HG02870 (cell line): ENCODE measurements around the gene GDI2.
"Not testable (repeated sequence)": the region's sequence is repeated elsewhere in the genome, so short reads cannot be mapped to it uniquely, and the experiment has no call there.

Experiments used
- ATAC-seq: cut with Tn5 transposase; IDR thresholded peaks from one replicate; pipeline ENCODE4 v1.9.1; 2021; ENCODE audit warnings: mild to moderate bottlenecking, moderate library complexity; ENCODE audit not compliant: unreplicated experiment

Gene GDI2

GRCh38 chr10:5828725-5829124 lies 15.5 kb upstream of the GDI2 start:
- no peak for ATAC-seq

GRCh38 chr10:5827841-5828240 lies 14.6 kb upstream of the GDI2 start:
- ATAC-seq: no peak

DNA sequence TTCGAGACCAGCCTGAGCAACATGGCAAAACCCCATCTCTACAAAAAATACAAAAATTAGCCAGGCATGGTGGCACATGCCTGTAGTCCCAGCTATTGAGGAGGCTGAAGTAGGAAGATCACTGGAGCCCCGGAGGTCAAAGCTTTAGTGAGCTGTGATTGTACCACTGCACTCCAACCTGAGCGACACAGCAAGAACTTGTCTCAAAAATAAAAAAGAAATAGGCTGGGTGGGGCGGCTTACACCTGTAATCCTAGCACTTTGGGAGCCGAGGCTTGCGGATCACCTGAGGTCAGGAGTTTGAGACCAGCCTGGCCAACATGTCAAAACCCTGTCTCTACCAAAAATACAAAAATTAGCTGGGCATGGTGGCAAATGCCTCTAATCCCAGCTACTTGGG lies 13.3 kb upstream of the GDI2 start:
- ATAC-seq: not testable (repeated sequence)

GRCh38 chr10:5818894-5819293 lies 5.7 kb upstream of the GDI2 start:
- peak; percentile 37 for ATAC-seq

GRCh38 chr10:5818048-5818331 lies 4.8 kb upstream of the GDI2 start:
- ATAC-seq: no peak

DNA sequence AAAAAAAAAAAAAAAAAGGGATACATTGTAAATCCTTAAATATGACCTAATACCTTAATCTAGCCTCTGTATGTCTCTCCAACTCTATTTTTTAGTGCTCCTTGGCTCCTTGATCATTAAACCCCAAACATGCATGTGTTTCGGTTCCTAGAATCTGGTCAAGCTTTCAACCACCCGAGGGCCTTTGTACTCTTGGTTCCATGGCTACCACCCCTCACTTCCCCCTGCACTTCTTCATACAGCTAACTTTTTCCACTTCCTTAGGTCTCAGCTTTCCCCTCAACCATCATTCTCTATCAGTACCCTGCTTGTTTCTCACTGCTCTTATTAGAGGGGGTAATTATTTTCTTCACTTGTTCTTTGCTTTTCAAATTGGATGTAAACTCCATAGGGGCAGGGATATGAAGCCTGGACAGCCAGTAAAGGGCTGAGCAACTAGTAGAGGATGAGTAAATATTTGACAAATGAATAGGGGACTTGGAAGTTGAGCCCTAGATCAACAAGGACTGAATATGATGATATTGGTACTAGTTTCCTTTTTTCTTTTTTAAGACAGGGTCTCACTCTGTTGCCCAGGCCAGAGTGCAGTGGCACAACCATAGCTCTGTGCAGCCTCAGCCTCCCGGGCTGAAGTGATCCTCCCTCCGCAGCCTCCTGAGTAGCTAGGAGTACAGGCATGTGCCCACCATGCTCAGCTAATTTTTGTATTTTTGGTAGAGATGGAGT lies 4.3 kb upstream of the GDI2 start:
- no peak for ATAC-seq

DNA sequence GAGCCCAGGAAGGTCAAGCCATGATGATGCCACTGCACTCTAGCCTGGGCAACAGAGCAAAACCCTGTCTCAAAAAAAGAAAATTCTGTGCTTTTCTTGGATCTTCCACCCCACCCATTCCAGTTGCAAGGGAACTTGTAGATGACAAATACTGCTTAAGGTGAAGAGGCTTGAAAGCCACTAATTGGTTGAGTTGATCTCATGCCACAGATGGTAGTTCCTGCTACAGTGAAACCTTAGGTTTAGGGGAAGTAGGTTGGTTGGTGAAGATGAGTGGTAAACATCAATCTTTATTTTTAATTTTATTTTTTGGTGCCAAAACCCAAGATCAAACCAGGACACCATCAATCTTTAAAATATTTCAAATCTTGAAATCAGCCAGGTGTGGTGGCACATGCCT lies 2.9 kb upstream of the GDI2 start:
- ATAC-seq: no peak

DNA sequence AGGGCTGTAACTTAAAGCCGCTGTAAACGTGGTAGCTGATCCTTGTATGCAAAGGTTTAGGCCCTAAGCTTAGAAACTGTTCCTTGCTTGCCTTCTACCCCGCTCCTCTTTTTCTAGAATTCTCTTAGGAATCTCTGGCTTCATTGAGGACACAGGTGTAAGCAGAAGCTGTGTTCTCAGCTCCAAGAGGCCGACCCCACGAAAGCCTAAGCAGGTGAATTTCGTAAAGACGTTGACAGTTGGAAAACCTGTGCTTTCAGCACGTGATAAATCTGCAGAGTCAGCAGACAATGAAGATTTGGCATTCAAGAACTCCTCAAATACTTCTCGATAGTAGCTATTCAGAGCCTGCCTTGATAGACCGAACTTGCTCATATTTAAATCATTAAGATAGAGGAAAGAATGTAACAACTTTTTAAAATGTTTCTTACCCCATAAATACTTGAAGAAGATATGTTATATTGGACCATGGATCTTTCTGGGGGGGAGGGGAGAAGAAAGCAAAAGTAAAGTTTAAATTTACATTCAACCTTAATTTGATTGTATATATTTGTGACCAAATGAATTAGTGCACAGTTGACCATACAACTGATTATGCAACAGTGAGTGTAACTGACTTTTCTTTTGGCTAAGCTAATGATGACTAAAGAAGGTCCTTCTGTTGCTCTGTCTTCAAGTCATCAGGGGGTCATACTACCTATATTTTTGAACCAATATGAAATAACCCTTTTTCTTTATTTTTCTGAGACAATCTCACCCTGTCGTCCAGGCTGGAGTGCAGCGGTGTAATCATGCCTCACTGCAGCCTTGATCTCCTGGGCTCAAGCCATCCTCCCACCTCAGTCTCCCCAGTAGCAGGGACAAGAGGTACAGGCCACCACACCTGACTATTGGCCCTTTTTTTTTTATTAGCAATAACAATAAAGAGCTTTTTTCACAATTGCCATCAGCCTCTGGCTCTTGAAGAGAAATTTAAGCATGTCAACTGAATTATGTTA lies 1.2 kb upstream of the GDI2 start:
- ATAC-seq: no peak

DNA sequence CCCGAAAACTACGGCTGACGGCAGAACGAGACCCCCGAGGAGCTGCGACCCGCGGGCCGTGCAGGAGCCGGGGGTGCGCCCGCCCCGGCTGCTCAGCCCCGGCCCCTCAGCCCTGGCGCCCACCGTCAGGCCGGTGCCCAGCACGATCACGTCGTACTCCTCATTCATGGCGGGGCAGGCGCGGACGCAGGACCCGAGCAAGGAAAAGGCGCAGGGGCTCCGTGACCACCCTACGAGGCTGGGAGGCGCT lies 218 bp downstream of the GDI2 start:
- ATAC-seq: peak; percentile 18

DNA sequence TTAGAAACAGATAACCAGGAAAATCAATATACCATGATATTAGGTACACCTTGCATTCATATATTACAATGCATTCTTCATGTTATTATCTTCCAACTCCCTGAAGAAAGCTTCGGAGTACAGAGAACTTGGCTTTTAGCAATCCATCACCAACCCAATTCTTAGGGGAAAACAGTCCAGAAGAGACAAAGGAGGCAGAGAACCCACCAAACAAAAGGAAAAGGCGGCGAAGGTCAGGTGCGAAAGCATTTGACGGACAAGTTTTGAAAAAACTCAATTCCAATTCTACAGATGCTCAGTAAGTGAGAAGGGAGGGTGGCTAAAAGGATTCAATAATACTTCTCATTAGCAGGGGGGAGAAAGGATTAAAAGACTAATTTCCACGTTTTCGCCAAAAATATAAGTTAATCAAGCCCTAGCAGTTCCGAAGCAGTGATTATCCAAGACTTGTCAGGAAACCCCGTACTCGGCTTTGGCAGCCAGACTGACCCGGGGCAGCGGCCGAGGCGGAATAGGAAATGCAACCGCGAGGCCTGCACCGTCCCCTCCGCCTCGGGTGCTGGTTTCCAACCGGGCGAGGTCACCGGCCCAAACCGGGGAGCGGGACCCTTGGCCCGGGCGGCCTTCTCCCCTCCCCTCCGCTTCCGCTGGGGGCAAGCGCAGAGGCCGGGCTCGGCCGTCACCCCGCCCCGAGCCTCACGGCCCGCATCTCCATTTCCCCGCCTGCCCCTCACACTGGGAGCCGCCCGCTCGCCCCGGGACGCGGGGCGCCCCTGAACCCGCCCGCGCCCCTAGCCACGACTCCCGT lies 747 bp downstream of the GDI2 start:
- peak; percentile 24 for ATAC-seq

DNA sequence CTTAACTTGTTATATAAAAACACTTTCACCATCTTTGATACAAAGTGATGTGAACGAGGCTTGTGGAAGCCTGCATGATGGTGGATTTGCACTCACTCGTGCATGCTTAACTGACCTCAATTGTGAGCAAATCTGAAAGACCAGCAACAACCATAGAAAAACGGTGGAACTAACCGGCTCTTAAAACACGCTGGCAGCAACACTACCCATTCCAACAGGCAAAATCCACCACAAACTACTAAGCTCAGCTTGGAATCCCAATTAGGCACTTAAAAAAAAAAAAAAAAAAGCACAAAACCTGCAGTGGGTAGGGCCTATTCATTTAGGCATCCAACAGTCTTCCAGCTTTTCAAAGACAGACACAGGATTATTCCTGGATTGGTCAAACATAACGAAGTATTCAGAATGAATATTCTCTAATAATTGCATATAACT lies 1.8 kb downstream of the GDI2 start:
- ATAC-seq: no peak

GRCh38 chr10:5810225-5810624 lies 3.0 kb downstream of the GDI2 start:
- no peak for ATAC-seq

DNA sequence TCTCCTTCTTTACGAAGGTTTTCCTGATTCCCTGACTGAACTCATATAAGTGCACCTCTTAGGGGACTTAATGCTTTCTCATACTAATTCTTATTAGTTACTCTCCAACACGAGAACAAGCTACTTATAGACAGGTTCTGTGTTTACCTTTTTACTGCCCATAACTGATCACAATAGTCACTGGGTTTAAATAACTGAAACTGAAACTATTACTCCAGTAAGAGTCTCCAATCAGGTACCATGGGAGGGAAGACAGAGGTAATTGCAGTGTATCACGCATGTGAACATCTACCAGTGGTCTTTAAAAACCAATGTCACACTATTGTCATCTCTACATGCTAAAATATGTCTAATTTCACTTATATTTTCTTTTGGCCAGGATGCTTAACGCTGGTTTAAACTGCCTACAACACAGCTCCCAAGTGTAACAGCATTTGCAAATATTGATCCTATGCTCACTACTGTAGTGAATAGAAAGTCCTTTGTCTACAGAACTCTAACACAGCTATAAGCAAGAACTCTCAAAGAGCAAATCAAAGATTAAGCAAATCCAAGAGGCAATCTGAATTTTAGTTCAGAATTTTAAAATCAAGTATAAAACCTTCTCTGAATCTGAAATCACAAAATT lies 3.6 kb downstream of the GDI2 start:
- no peak for ATAC-seq

- not testable (repeated sequence) for ATAC-seq
These were observed 4.3 kb downstream of the GDI2 start for GRCh38 chr10:5808783-5809392.

DNA sequence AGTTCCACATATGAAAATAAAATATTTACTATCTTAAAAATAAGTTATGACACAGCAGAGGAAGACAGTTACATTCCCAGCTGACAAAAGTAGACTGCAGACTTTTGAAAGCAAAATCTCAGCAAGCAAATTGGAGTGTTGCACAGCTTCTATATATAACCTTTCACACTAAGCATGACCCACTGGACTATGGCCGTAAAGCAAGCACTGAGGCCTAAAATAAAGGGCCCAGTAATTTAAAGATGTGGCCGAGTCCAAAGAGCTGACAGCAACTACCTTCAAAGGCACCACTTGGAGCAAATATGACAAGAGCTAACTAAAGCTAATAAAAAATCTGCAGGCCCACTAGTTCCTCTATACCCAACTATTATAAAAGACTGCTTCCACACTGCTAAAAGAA lies 6.5 kb downstream of the GDI2 start:
- ATAC-seq: no peak

- ATAC-seq: no peak
These were observed 7.5 kb downstream of the GDI2 start for GRCh38 chr10:5805711-5806110.

DNA sequence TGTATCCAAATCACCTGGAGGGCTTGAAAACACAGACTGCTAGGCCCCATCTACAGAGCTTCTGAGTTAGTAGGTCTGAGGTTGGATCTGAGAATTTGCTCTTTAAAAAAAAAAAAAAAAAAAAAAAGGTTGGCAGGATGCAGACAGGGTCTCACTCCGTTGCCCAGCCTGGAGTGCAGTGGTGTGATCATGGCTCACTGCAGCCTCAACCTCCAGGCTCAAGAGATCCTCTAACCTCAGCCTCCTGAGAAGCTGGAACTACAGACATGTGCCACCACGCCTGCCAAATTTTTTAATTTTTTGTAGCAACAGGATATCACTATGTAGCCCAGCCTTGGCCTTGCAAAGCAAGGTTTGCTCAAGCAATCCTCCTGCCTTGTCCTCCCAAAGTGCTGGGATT lies 8.0 kb downstream of the GDI2 start:
- ATAC-seq: no peak

- no peak for ATAC-seq
These were observed 8.8 kb downstream of the GDI2 start for GRCh38 chr10:5804386-5804785.

- no peak for ATAC-seq
These were observed 12.5 kb downstream of the GDI2 start for GRCh38 chr10:5800782-5801181.

- ATAC-seq: no peak
These were observed 19.0 kb downstream of the GDI2 start for GRCh38 chr10:5794236-5794635.

DNA sequence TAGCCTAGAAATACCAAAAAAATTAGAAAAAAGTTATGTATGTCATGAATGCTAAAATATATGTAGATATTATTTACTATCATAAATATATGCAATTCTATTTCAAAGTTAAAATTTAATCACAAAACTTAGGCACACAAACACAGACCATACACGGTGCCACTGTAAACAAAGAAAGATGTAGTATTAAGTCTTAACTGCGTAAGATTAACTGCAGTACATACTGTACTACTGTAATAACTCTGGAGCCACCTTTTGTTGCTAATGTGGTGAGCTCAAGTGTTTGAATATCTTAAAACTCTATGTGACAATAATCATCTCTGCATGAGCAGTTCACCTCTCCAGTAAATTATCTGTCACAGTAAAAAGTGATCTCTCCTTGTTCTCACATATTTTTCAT lies 23.6 kb downstream of the GDI2 start:
- ATAC-seq: no peak
